Esophagus mucosa (tissue), 1 donor: ENCODE results near the gene DGKH. TPM values are rescaled to one million over a fixed set of nuclear protein-coding genes. Genes with fewer than 3 reads are reported as not detected.
A peak's percentile ranks its signal among the peaks of the same experiment; 100 is the strongest.

ENCODE experiments used
- ATAC-seq: fragments of 200-7000 bp; cut with Tn5 transposase; one replicate; pipeline ENCODE4 v1.9.1; 2020
- total RNA-seq: library from RNA; stranded (reverse); gene quantifications from one replicate; pipeline ENCODE4 v1.2.4, GENCODE V29; 2023
- donor health status: DM: yes; HTN: yes; CAD: no.

Gene DGKH
- total RNA-seq, 1 donor from 2014 or later = 15.9 TPM

GRCh38 chr13:42246541-42246940 lies 198.1 kb downstream of the DGKH start:
- no peak for ATAC-seq

DNA sequence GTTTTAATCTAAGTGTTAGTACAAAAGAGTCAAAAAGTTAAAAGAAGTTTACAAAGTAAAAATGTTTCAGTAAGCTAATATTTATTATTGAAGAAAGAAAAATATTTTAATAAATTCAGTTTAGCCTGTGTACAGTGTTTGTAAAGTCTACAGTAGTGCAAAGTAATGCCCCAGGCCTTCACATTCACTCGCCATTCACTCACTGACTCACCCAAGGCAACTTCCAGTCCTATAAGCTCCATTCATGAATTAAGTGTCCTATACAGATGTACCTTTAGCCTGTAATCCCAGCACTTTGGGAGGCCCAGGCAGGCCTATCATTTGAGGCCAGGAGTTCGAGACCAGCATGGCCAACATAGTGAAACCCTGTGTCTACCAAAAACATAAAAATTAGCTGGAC lies 199.4 kb downstream of the DGKH start:
- no peak for ATAC-seq

- peak; percentile 69 for ATAC-seq
These were observed 207.4 kb downstream of the DGKH start for GRCh38 chr13:42255886-42256285.

DNA sequence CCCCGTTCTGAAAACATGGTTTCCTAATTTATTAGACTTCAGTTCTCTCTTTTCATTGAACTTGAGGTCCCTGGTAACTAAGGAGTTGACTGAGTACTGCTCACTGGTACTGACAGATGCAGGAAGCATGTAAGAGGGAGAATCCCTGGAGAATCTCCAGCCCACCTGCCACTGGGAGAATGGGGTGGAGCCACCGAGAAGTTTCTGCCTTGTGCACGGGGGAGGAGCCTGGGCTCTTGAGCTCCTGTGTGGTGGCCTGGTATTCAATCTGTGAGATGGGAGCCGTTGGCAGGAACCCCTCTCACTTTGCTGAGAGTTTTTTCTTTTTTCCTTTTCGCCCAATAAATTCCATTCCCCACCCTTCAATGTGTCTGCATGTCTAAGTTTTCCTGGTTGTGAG lies 210.3 kb downstream of the DGKH start:
- ATAC-seq = no peak

DNA sequence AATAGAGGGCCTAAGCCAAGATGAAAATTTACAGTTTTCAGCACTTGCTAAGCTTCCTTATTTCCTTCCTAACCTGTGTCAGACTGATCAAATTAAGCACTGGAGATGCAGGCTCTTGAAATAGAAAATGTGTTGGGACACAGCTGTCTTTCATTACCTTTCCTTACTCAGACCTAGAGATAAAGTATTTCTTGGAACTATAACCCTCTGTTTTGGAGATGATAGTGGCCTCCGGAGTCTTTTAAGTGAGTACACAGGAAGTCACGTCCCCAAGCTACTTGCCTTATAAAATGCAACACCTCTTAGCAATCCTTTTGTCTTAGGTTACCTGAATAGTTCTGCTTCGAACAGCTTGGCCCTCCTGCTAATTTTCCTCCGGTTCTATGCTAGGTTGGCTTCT lies 211.1 kb downstream of the DGKH start:
- no peak for ATAC-seq

- ATAC-seq = no peak
These were observed 212.6 kb downstream of the DGKH start for GRCh38 chr13:42260903-42261654.

DNA sequence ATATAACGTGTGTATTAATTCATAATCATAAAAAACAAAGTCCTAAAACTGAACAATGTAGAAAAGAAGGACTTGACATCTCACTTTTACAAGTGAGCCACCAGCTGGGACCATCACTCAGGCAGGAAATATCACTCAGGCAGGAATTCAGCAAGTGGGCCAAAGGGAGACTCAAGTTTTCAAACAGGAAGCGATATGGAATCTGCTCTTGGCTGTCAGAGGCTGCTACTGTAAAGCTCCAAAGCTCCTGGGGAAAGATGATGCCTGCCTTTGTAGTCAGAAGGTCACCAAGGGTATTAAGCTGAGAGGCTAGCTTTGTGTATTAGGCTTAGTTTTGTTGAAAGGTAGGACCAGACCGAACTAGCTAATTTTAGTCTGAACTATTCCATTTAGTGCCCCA lies 218.0 kb downstream of the DGKH start:
- no peak for ATAC-seq

- no peak for ATAC-seq
These were observed 221.9 kb downstream of the DGKH start for GRCh38 chr13:42270160-42270856.

DNA sequence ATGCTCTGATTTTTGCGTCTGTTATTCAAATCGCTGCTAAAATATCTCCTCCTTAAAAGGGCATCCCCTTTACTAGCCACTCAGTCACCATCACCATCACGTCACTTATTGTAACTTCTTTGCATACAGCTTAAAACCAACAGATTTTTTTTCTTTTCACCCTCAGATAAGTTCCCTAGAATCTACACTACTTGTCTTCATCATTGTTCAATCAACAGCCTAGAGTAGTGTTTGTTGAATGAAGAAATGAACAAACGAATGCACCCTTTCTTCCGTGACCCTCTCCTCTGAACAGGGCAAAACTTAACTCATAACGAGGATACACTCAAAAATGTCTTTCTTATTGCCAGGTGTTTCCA lies 222.4 kb downstream of the DGKH start:
- no peak for ATAC-seq

DNA sequence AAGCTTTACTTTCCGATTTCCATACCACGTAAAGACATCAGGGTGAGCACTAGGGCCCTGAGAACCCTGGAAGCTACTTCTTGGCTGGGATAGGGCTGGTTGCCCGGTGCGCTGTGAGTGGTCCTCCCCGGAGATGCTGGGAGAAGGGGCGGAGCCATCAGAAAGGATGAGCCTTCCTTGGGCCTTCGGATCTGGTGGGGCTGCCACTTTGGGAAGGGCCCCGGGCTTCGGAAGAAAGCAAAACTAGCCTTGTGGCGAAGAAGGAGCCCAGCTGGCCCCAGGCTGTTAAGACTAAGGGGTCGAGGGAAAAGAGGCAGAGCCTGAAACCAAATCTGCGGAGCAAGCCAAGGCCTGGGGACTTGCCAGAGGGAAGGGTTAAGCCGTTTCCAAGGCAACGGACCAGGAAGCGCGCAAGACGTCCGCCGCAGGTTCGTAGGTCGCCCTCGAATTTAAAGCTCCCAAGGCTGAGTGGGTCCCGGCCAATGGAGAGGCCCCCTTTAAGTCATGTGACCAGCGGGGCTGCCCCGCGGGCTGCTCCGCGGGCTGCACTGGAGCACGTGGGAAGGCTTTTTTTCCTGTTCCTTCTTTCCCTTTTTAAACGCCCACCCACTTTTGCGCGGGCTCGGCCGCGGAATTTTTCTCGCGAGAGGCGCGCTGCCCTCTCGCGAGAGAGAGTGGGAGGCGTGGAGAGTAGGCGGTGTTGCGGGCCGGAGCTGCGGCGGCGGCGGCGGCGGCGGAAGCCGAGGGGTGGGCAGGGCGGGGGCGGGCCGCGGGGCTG lies 223.1 kb downstream of the DGKH start:
- ATAC-seq = peak; percentile 94

- ATAC-seq = peak; percentile 57
These were observed 223.8 kb downstream of the DGKH start, which contains the start of gene AKAP11 for GRCh38 chr13:42272115-42272803. TSS of gene AKAP11 (plus strand) at chr13:42272152. CDS start at chr13:42286349, 14,197 bp downstream.

DNA sequence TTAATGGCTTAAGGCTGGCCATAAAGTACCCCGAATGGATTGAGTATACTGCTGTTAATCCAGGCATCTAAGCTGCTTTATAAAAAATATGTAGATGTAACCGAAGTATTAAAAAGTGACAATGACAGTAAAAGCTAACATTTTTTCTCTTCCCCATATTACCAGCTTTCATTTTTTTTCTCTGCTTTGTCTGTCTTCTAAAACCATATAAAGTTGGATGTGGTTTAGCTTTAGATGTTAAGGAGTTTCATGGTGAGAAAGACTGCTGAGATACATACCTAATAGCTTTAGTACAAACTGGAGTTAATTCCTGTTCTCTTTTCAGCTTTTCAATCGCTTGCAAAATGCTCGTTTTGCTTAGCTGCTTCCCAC lies 224.3 kb downstream of the DGKH start:
- ATAC-seq = no peak

- no peak for ATAC-seq
These were observed 226.1 kb downstream of the DGKH start for GRCh38 chr13:42274386-42275097.

DNA sequence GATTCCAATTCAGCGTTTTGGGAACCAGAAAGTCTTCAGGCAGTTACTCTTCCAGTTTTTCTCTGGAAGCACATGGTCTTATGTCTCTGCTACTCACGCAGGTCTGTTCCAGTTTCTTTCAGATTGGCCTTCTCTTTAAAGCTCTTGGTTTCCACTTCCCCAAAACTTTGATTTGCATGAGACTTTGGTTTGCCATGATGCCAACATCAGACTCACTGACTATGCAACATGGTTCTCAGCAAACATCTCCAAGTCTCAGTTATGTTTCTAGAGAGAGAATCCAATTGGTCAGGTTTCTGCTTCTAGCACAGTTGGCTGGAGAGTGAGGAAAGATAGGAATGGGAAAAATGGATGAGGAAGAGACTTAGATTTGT lies 226.6 kb downstream of the DGKH start:
- no peak for ATAC-seq

GRCh38 chr13:42275506-42275905 lies 227.1 kb downstream of the DGKH start:
- ATAC-seq = no peak

- no peak for ATAC-seq
These were observed 228.2 kb downstream of the DGKH start for GRCh38 chr13:42276683-42277082.

DNA sequence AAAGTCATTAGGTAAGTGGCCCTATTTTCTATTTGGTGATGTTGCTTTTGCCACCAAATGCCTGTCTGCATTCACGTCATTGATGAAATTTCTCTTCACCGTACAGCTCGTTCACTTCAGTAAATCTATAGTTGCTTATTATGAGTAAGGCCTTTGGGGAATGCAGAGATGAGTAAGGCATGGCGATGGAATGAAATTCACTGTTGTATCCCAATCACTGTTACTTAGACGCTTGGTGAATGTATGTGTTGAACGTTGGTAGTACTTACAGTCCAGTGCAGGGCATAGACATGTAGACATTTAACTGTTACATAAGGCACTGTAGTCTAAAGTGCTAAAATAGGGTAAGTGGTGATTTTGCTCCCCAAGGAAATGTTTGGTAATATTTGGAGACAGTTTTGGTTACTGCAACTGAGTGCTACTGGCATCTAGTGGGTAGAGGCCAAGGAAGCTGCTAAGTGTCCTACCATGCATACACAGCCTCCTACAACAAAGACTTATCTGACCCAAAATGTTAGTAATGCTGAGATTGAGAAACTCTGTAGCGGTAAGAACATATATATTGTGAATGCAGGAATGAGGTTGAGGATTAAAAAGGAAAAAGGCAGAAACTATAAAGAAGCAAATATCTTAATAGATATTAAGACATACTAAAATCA lies 229.3 kb downstream of the DGKH start:
- ATAC-seq = no peak

DNA sequence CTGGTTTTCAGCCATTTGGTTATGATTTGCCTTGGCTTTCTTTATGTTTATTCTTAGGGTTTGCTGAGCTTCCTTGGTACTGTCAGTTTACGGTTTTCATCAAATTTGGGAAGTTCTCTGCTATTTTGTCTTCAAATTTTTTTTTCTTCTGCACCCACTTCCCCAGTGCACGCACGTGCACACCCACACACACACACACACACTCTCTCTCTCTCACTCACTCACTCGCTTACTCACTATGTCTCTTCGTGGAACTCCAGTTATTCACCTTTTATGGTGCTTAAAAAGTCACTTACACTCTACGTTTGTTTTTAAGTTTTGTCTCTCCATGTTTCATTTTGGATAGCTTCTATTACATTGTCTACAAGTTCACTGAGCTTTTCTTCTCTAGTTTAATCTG lies 230.6 kb downstream of the DGKH start:
- ATAC-seq = no peak

DNA sequence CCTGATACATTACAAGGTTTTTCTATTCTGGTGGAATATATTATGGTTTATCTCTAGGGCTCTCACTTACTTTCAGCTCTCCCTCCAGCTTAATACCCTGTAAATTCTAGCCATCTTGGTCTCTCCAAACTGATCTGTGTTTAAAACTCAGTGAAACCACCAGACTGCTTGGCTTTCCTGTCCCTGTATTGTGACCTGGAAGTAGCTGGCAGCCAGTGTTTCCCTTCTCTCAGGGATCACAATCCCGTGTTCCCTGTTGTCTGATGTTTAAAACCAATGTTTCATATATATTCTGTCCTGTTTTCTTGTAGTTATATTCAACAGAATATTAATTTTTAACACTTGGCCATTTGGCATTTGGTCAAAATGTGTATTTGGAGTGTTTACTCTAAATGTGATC lies 231.5 kb downstream of the DGKH start:
- ATAC-seq = no peak

- peak; percentile 13 for ATAC-seq
These were observed 232.1 kb downstream of the DGKH start for GRCh38 chr13:42280537-42280936.

- no peak for ATAC-seq
These were observed 235.1 kb downstream of the DGKH start for GRCh38 chr13:42283574-42283973.

DNA sequence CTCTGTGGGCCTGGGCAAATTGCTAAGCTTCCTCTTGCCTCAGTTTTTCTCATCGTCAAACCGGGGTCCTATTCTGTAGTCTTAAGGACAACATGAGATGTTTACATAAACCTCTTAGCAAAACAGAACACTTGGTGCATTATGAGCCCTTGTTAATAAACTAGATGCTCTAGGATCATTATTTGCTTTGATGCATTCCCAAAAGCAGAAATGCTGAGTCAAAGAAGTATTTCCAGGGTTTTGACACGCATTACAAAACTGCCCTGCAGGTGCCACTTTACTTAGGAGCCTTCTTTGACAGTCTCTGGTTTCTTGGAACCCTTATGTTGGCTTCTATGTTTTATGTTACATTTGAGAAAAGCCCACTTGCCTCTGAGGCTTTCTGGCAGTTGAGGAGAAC lies 235.6 kb downstream of the DGKH start:
- no peak for ATAC-seq
